HFFc6 (cell line): ENCODE measurements around the gene GPR135. TPM values are rescaled to one million over a fixed set of nuclear protein-coding genes. Genes with fewer than 3 reads are reported as not detected.

Experiments
- DNase-seq: peaks from one replicate; pipeline ENCODE4 v3.0.0-alpha.2; 2018
- H3K27ac Mint-ChIP-seq: 2 replicates; pipeline ENCODE4 v1.8.0; 2020; ENCODE audit warnings: mild to moderate bottlenecking, mixed read lengths
- H3K27me3 Mint-ChIP-seq: 2 replicates; pipeline ENCODE4 v1.8.0; 2021; ENCODE audit warnings: mild to moderate bottlenecking, moderate library complexity, mixed read lengths; ENCODE audit not compliant: insufficient read depth
- H3K36me3 Mint-ChIP-seq: 2 replicates; pipeline ENCODE4 v1.8.0; 2021; ENCODE audit warnings: low read depth, mixed read lengths
- H3K4me1 Mint-ChIP-seq: 2 replicates; pipeline ENCODE4 v1.8.0; 2020; ENCODE audit warnings: low read depth, mixed read lengths
- H3K4me3 Mint-ChIP-seq: 2 replicates; pipeline ENCODE4 v1.8.0; 2020; ENCODE audit warnings: mild to moderate bottlenecking, moderate library complexity, mixed read lengths
- H3K9me3 Mint-ChIP-seq: 2 replicates; pipeline ENCODE4 v1.8.0; 2020; ENCODE audit warnings: mild to moderate bottlenecking, mixed read lengths
- total RNA-seq, 6 experiments: library from RNA; stranded (reverse); fragmentation: NEBNext Ultra II Directional; extraction: Animal tissue kit (Norgen Biotek cat#: 25700); gene quantifications; 2 replicates in 1 of 6; 3 replicates in 5 of 6; pipeline ENCODE4 v1.2.3, GENCODE V29; 2021
- TF ChIP-seq, protein P1 (sequence below): fragments of 200-600 bp; sonication (generic); IDR thresholded peaks from 2 replicates; pipeline ENCODE4 v1.5.0; 2021; ENCODE audit warnings: antibody characterized with exemption, mild to moderate bottlenecking

GPR135 gene
- total RNA-seq, 6 experiments from 2014 or later, result 1.7 to 2.7 (median 2.1) TPM

DNA sequence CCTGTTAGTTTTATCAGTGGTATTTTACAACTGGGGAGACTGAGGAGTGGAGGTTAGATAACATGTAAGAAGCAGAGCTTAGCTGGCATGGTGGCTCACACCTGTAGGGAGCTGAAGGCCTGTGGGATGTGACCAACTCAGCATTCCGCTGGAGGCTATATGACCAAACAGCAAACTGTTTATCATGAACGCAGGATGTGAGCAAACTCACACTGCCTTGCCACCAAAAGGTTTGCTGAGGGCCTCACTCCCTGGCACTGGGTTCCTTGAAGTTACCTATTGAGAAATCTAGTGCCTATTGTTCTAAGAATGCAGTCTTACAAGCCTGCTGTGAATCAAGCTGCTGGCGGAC, 42.5 kb upstream of the GPR135 start:
- DNase-seq, result no peak
- Mint-ChIP-seq H3K4me3 (no peak overlapping the region), H3K4me1 (peaks cover 5% of the 10 kb centered on the region), H3K36me3 (no peaks in the 10 kb centered on the region), H3K9me3 (no peaks in the 10 kb centered on the region), H3K27me3 (peaks cover 7% of the 10 kb centered on the region), H3K27ac (no peak overlapping the region)
- TF ChIP-seq, protein P1, sequence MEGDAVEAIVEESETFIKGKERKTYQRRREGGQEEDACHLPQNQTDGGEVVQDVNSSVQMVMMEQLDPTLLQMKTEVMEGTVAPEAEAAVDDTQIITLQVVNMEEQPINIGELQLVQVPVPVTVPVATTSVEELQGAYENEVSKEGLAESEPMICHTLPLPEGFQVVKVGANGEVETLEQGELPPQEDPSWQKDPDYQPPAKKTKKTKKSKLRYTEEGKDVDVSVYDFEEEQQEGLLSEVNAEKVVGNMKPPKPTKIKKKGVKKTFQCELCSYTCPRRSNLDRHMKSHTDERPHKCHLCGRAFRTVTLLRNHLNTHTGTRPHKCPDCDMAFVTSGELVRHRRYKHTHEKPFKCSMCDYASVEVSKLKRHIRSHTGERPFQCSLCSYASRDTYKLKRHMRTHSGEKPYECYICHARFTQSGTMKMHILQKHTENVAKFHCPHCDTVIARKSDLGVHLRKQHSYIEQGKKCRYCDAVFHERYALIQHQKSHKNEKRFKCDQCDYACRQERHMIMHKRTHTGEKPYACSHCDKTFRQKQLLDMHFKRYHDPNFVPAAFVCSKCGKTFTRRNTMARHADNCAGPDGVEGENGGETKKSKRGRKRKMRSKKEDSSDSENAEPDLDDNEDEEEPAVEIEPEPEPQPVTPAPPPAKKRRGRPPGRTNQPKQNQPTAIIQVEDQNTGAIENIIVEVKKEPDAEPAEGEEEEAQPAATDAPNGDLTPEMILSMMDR, result no peak

DNA sequence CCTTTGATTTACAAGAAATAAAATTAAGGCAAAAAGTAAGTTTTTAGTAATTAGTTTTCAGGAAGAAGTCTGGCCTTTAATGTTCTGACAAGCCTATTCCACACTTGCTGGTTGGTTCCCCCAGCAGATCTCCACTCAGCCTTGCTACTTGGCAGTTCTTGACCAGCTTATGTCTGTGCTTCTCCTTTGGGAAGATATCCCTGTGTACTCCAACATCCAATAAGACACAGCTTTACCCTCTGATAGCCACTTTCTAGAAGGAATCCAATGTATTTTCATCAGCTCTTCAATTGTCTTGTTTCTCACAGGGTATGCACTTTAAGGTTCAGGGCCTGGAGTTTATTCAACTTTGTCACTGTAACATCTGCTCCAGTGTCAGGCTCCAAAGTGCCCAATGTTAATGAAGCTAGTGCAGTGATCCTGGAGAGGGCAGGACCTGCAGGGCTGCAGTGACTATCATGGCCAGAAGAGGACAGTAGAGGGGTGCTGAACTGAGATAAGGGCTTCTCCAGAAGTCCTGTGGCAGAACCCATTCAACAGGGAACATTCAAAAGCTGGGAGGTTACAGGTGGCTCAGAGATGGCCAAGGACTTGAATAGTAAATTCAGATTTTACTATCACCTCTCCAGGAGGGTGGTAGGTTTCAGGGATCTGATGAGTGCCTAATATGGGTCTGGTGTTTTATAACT, 42.0 kb upstream of the GPR135 start:
- no peak overlapping the region for H3K27ac Mint-ChIP-seq
- no peaks in the 10 kb centered on the region for H3K9me3 Mint-ChIP-seq
- H3K27me3 Mint-ChIP-seq, result peaks cover 7% of the 10 kb centered on the region
- H3K36me3 Mint-ChIP-seq, result no peaks in the 10 kb centered on the region
- peak; percentile 46 for DNase-seq
- no peak overlapping the region for H3K4me3 Mint-ChIP-seq
- TF ChIP-seq, protein P1, result peak; percentile 87
- peaks cover 5% of the 10 kb centered on the region for H3K4me1 Mint-ChIP-seq

DNA sequence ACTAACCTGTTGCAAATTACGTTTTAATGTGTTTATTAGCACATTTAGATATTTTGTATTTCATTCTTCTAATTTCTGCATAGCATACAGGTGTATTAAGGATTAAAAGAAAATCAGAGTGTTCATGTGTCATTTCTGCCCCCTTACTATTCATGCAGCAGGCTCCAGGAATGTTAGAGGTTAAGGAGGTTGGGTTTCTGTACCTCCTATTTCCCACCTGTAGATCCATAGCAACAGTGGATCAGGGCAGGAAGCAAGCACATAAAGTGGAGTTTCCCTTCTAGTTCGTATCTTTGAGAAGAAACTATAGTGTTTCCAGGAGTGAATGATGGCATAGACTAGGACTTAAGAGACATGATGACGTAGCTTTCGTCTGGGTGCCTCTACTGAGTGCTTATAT, 38.1 kb upstream of the GPR135 start:
- no peak overlapping the region for H3K4me3 Mint-ChIP-seq
- no peak for DNase-seq
- H3K9me3 Mint-ChIP-seq, result no peaks in the 10 kb centered on the region
- H3K27me3 Mint-ChIP-seq, result peaks cover 5% of the 10 kb centered on the region; the same call in 1 of the 2 replicates
- H3K36me3 Mint-ChIP-seq, result 0 out of 2 replicates have a peak, but pooled peaks cover 3% of the 10 kb centered on the region
- no peak overlapping the region for H3K27ac Mint-ChIP-seq
- TF ChIP-seq, protein P1, result no peak
- no peaks in the 10 kb centered on the region for H3K4me1 Mint-ChIP-seq

DNA sequence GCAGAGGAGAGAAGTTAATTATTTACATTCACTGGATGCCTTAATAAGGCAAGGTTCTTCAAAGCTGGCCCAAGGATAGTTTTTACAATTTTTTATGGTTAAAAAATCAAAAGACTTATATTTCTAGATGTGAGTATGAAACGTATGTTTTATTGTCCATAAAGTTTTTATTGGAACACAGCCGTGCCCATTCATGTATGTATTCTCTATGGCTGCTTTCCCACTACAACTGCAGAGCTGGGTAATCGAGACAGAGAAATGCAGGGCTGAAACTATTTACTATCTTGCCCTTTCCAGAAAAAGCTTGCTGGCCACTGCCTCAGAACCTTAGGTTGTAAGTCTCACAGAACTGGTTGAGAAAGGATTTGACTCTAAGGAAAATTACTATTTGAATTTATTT, 35.6 kb upstream of the GPR135 start:
- no peaks in the 10 kb centered on the region for H3K4me1 Mint-ChIP-seq
- peaks cover 1% of the 10 kb centered on the region; the same call in 1 of the 2 replicates for H3K27me3 Mint-ChIP-seq
- no peak overlapping the region for H3K27ac Mint-ChIP-seq
- no peak overlapping the region for H3K4me3 Mint-ChIP-seq
- DNase-seq, result no peak
- TF ChIP-seq, protein P1, result no peak
- no peaks in the 10 kb centered on the region for H3K9me3 Mint-ChIP-seq
- H3K36me3 Mint-ChIP-seq, result peaks cover 4% of the 10 kb centered on the region; the same call in 1 of the 2 replicates

DNA sequence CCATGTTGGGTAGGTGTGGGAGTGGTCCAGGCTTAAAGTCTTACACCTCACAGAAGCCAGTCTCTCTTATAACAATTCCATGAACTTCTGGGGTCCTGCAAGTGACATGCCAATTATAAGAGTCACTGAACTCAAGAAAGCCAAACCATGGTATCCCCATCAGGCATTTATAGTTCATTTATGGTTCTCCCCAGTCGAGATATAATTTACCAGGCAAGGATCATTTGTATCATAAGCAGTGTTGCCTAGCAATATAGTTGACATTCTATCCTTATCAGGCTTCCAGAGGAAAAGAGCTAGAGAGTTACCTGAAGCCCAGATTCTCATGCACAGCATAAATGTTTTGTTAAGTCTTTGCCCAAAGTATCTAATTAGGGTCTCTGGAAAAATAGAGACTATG, 27.2 kb upstream of the GPR135 start:
- no peaks in the 10 kb centered on the region for H3K27me3 Mint-ChIP-seq
- no peak overlapping the region for H3K27ac Mint-ChIP-seq
- H3K9me3 Mint-ChIP-seq, result no peaks in the 10 kb centered on the region
- peaks cover 29% of the 10 kb centered on the region for H3K4me1 Mint-ChIP-seq
- TF ChIP-seq, protein P1, result no peak
- H3K4me3 Mint-ChIP-seq, result no peak overlapping the region
- no peak for DNase-seq
- peaks cover 58% of the 10 kb centered on the region for H3K36me3 Mint-ChIP-seq
